ENCODE results near the gene S100A3.
A peak's percentile ranks its signal among the peaks of the same experiment; 100 is the strongest.

S100A3 gene

GRCh38 chr1:153548722-153549688, at the start of gene S100A3:
S100A3 (minus strand) TSS chr1:153549258; CDS start chr1:153548485, 773 bp downstream.
- no peaks in the 10 kb centered on the region for H3K9me2 ChIP-seq (ENCODE audit: low read depth, low read length)
- peaks cover 11% of the 10 kb centered on the region; the same call in 1 of the 2 replicates for H3K27me3 ChIP-seq (ENCODE audit: insufficient read depth, low read length)
- no peaks in the 10 kb centered on the region for H3K9me3 ChIP-seq (ENCODE audit: low read length)
- no peaks in the 10 kb centered on the region for H3F3A ChIP-seq (ENCODE audit: insufficient read depth, low read length)
- no peak within 1 kb of the TSS for H3K4me2 ChIP-seq (ENCODE audit: low read length)
- no peak within 1 kb of the TSS for H3K9ac ChIP-seq (ENCODE audit: low read length)
- no peak for TF ChIP-seq EZH2 (IDR thresholded peaks at IDR 0.05; ENCODE audit: borderline replicate concordance, low read length)
- no peak for TF ChIP-seq CTCF (IDR thresholded peaks at IDR 0.05; ENCODE audit: low read length)
- H3K79me2 ChIP-seq (ENCODE audit: insufficient read depth, low read length) = no peaks in the 10 kb centered on the region
- no peak within 1 kb of the TSS for H2AFZ ChIP-seq (ENCODE audit: low read length)
- no peak within 1 kb of the TSS for H3K4me3 ChIP-seq (ENCODE audit: low read depth, low read length, poor library complexity, severe bottlenecking)
- H3K36me3 ChIP-seq (ENCODE audit: insufficient read depth, low read length) = no peaks in the 10 kb centered on the region
- H4K20me1 ChIP-seq (ENCODE audit: insufficient read depth, low read length) = no peaks in the 10 kb centered on the region
- H3K27ac ChIP-seq (ENCODE audit: low read depth, low read length, poor library complexity, severe bottlenecking) = no peak within 1 kb of the TSS
- peaks cover 22% of the 10 kb centered on the region for H3K4me1 ChIP-seq (ENCODE audit: insufficient read depth, low read length, severe bottlenecking)

- no peaks in the 10 kb centered on the region for H3K27me3 ChIP-seq (ENCODE audit: insufficient read depth, low read length)
- H2AFZ ChIP-seq (ENCODE audit: low read length) = no peak overlapping the region
- no peaks in the 10 kb centered on the region for H3F3A ChIP-seq (ENCODE audit: insufficient read depth, low read length)
- peak overlapping the region; percentile 93 for H3K27ac ChIP-seq (ENCODE audit: low read depth, low read length, poor library complexity, severe bottlenecking)
- peak overlapping the region; percentile 48; the same call in 1 of the 2 replicates for H3K9ac ChIP-seq (ENCODE audit: low read length)
- H3K79me2 ChIP-seq (ENCODE audit: insufficient read depth, low read length) = no peaks in the 10 kb centered on the region
- no peaks in the 10 kb centered on the region for H3K36me3 ChIP-seq (ENCODE audit: insufficient read depth, low read length)
- H3K4me3 ChIP-seq (ENCODE audit: low read depth, low read length, poor library complexity, severe bottlenecking) = peak overlapping the region; percentile 11
- TF ChIP-seq CTCF (IDR thresholded peaks at IDR 0.05; ENCODE audit: low read length) (no peak), EZH2 (IDR thresholded peaks at IDR 0.05; ENCODE audit: borderline replicate concordance, low read length) (no peak)
- no peaks in the 10 kb centered on the region for H4K20me1 ChIP-seq (ENCODE audit: insufficient read depth, low read length)
- peaks cover 31% of the 10 kb centered on the region for H3K4me1 ChIP-seq (ENCODE audit: insufficient read depth, low read length, severe bottlenecking)
- H3K4me2 ChIP-seq (ENCODE audit: low read length) = peak overlapping the region; percentile 50
- H3K9me2 ChIP-seq (ENCODE audit: low read depth, low read length) = no peaks in the 10 kb centered on the region
- H3K9me3 ChIP-seq (ENCODE audit: low read length) = no peaks in the 10 kb centered on the region
Measured at GRCh38 chr1:153598309-153599172, 49.5 kb upstream of the S100A3 start.

- Histone ChIP-seq H2AFZ (ENCODE audit: low read length) (no peak overlapping the region), H3F3A (ENCODE audit: insufficient read depth, low read length) (no peaks in the 10 kb centered on the region), H3K9ac (ENCODE audit: low read length) (no peak overlapping the region), H4K20me1 (ENCODE audit: insufficient read depth, low read length) (no peaks in the 10 kb centered on the region), H3K4me2 (ENCODE audit: low read length) (no peak overlapping the region), H3K9me2 (ENCODE audit: low read depth, low read length) (no peaks in the 10 kb centered on the region), H3K9me3 (ENCODE audit: low read length) (no peaks in the 10 kb centered on the region), H3K27me3 (ENCODE audit: insufficient read depth, low read length) (no peaks in the 10 kb centered on the region), H3K4me1 (ENCODE audit: insufficient read depth, low read length, severe bottlenecking) (peaks cover 31% of the 10 kb centered on the region), H3K4me3 (ENCODE audit: low read depth, low read length, poor library complexity, severe bottlenecking) (no peak overlapping the region), H3K79me2 (ENCODE audit: insufficient read depth, low read length) (no peaks in the 10 kb centered on the region), H3K27ac (ENCODE audit: low read depth, low read length, poor library complexity, severe bottlenecking) (no peak overlapping the region), H3K36me3 (ENCODE audit: insufficient read depth, low read length) (no peaks in the 10 kb centered on the region)
- no peak for TF ChIP-seq CTCF (IDR thresholded peaks at IDR 0.05; ENCODE audit: low read length)
- TF ChIP-seq EZH2 (IDR thresholded peaks at IDR 0.05; ENCODE audit: borderline replicate concordance, low read length) = no peak
Measured at GRCh38 chr1:153597206-153597605, 48.1 kb upstream of the S100A3 start.
